HL-60 (cell line): ENCODE data around the gene FBXL7.

Experiments used
- POLR2AphosphoS5 ChIP-seq: IDR thresholded peaks from 2 replicates; pipeline ENCODE4 v1.6.1; 2012; ENCODE audit warnings: low read depth
- TF ChIP-seq, protein P1 (sequence below): IDR thresholded peaks from one replicate; pipeline ENCODE4 v1.5.1; 2011; ENCODE audit warnings: low read length, control low read depth, inconsistent platforms; ENCODE audit not compliant: insufficient read depth

DNA sequence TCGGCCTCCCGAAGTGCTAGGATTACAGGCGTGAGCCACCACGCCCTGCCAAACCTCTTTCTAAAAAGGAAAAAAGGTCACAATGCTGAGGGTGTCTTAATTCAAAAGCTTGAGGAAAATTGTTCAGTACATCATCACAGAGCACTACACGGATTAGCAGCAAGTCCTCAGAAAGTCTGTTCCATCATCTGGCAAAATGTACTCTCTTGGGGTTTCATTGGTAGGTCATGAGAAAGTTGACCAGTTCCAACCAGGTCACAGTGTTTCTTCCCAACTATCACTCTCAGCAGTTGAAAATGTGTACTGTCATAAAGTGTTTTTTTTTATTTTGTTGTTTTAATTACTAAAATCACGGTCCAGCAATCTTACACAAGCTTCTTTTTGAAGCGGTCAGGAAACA lies 299.6 kb downstream of the FBXL7 start:
- TF ChIP-seq POLR2AphosphoS5, result no peak
- TF ChIP-seq, protein P1, sequence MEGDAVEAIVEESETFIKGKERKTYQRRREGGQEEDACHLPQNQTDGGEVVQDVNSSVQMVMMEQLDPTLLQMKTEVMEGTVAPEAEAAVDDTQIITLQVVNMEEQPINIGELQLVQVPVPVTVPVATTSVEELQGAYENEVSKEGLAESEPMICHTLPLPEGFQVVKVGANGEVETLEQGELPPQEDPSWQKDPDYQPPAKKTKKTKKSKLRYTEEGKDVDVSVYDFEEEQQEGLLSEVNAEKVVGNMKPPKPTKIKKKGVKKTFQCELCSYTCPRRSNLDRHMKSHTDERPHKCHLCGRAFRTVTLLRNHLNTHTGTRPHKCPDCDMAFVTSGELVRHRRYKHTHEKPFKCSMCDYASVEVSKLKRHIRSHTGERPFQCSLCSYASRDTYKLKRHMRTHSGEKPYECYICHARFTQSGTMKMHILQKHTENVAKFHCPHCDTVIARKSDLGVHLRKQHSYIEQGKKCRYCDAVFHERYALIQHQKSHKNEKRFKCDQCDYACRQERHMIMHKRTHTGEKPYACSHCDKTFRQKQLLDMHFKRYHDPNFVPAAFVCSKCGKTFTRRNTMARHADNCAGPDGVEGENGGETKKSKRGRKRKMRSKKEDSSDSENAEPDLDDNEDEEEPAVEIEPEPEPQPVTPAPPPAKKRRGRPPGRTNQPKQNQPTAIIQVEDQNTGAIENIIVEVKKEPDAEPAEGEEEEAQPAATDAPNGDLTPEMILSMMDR, result no peak
